Lung (tissue), 12 donors: ENCODE results near the gene RAB22A. TPM values are rescaled to one million over a fixed set of nuclear protein-coding genes. Genes with fewer than 3 reads are reported as not detected.

Experiments
- ATAC-seq: fragments of 200-7000 bp; cut with Tn5 transposase; one replicate; pipeline ENCODE4 v1.9.1; 2020; ENCODE audit warnings: moderate number of reproducible peaks; ENCODE audit not compliant: insufficient read depth, low FRiP score
- DNase-seq, 3 donors: peaks; one replicate each; pipeline ENCODE4 v3.0.0-alpha.2; 2013 to 2017
- H3K27ac ChIP-seq, 2 donors: one replicate each; pipeline ENCODE4 v1.5.1; 2013; ENCODE audit warnings: mild to moderate bottlenecking in 2 of 2, moderate library complexity in 2 of 2, control low read depth in 1 of 2, inconsistent platforms in 1 of 2, low read depth in 1 of 2, low read length in 1 of 2
- H3K27me3 ChIP-seq, 3 donors: one replicate each; pipeline ENCODE4 v1.5.1; 2013; ENCODE audit warnings: low read length in 2 of 3; ENCODE audit not compliant: control insufficient read depth in 3 of 3, insufficient read depth in 3 of 3
- H3K36me3 ChIP-seq, 4 donors: one replicate each; pipeline ENCODE4 v1.5.1; 2013; ENCODE audit warnings: low read length in 4 of 4, mild to moderate bottlenecking in 1 of 4, moderate library complexity in 1 of 4; ENCODE audit not compliant: control insufficient read depth in 4 of 4, insufficient read depth in 4 of 4
- H3K4me1 ChIP-seq, 5 donors: one replicate each; pipeline ENCODE4 v1.5.1; 2013; ENCODE audit warnings: low read length in 5 of 5, mild to moderate bottlenecking in 2 of 5, moderate library complexity in 1 of 5; ENCODE audit not compliant: control insufficient read depth in 5 of 5, insufficient read depth in 5 of 5
- H3K4me3 ChIP-seq: one replicate; pipeline ENCODE4 v1.5.1; 2013; ENCODE audit warnings: mild to moderate bottlenecking, control low read depth, moderate library complexity
- H3K9ac ChIP-seq, 2 donors: one replicate each; pipeline ENCODE4 v1.5.1; 2013; ENCODE audit warnings: low read length in 2 of 2, control low read depth in 1 of 2; ENCODE audit not compliant: insufficient read depth in 1 of 2
- H3K9me3 ChIP-seq, 4 donors: one replicate each; pipeline ENCODE4 v1.5.1; 2013; ENCODE audit warnings: low read length in 3 of 4, mild to moderate bottlenecking in 1 of 4, moderate library complexity in 1 of 4; ENCODE audit not compliant: control insufficient read depth in 4 of 4, insufficient read depth in 3 of 4
- WGBS, 2 donors: extraction: QIAGEN DNeasy Blood & Tissue Kit; methylation state at CpG; one replicate each; pipeline ENCODE4 v1.1.7; 2013; 5-methylcytosine and 5-hydroxymethylcytosine counted together
- polyA plus RNA-seq, 2 donors: library from polyadenylated mRNA; stranded (reverse); fragments of 200-250 nt; gene quantifications; one replicate each; pipeline ENCODE4 v1.2.1, GENCODE V29; 2013
- total RNA-seq, 2 donors: library from RNA; depleted of rRNA in 1 of 2; stranded (reverse); fragments of >200 nt in 1 of 2; gene quantifications; one replicate each; pipeline ENCODE4 v1.2.1, GENCODE V29; 2014 to 2021
- TF ChIP-seq, protein P1 (sequence below): IDR thresholded peaks from 2 replicates; pipeline ENCODE4 v1.5.1; 2012; ENCODE audit warnings: mild to moderate bottlenecking; ENCODE audit errors: control extremely low read depth, extremely low read depth
- donor health status: control.
- donor health status: control.
- donor health status: Bipolar disorder and iron deficiency.
- donor health status: healthy.
- donor health status: DM: yes; HTN: yes; CAD: no.

The RAB22A gene
- total and polyA plus RNA-seq, 4 donors, result 6.0 to 25.1 (median 12.8) TPM

GRCh38 chr20:58287638-58288037, 21.9 kb upstream of the RAB22A start:
- Histone ChIP-seq H3K4me1 (peaks cover 0 to 5% (median 0%) of the 10 kb centered on the region in 5 donors), H3K27me3 (no peaks in the 10 kb centered on the region), H3K4me3 (no peak overlapping the region), H3K36me3 (peaks cover 0 to 5% (median 3%) of the 10 kb centered on the region in 4 donors), H3K27ac (no peak overlapping the region), H3K9me3 (no peaks in the 10 kb centered on the region), H3K9ac (no peak overlapping the region)
- 46 to 60% methylated on average over 3 of the region's 3 CpGs for WGBS, 2 donors
- ATAC-seq (no peak), DNase-seq (no peak)
- TF ChIP-seq, protein P1, sequence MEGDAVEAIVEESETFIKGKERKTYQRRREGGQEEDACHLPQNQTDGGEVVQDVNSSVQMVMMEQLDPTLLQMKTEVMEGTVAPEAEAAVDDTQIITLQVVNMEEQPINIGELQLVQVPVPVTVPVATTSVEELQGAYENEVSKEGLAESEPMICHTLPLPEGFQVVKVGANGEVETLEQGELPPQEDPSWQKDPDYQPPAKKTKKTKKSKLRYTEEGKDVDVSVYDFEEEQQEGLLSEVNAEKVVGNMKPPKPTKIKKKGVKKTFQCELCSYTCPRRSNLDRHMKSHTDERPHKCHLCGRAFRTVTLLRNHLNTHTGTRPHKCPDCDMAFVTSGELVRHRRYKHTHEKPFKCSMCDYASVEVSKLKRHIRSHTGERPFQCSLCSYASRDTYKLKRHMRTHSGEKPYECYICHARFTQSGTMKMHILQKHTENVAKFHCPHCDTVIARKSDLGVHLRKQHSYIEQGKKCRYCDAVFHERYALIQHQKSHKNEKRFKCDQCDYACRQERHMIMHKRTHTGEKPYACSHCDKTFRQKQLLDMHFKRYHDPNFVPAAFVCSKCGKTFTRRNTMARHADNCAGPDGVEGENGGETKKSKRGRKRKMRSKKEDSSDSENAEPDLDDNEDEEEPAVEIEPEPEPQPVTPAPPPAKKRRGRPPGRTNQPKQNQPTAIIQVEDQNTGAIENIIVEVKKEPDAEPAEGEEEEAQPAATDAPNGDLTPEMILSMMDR, result no peak

DNA sequence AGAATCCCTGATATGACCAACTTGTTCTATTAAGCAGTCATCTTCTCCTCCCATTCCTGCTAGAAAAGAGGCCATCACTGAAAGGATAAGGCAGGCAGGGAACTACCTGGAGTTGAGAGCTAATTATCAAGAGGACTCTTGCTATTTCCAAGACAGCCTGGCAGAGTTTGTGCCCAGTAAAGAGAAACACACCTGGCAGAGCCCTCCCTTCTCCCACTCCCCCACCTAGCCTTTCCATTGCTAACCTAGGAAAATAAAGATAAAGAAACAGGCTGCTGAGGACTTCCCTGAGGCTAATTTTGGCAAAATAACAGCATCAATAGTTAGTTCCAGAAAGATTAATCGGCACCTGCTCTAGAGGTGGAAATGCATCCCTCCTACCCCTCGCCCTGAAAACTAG, 20.4 kb upstream of the RAB22A start:
- WGBS, 2 donors, result 96% methylated on average over 2 of the region's 2 CpGs

GRCh38 chr20:58293453-58293852, 16.1 kb upstream of the RAB22A start:
- H3K4me1 ChIP-seq, result peaks cover 0 to 11% (median 0%) of the 10 kb centered on the region in 5 donors
- TF ChIP-seq, protein P1, result no peak
- no peak overlapping the region for H3K9ac ChIP-seq
- 97 to 98% methylated on average over 2 of the region's 2 CpGs for WGBS, 2 donors
- no peaks in the 10 kb centered on the region for H3K27me3 ChIP-seq
- ATAC-seq (no peak), DNase-seq (no peak)
- no peaks in the 10 kb centered on the region for H3K36me3 ChIP-seq
- H3K9me3 ChIP-seq, result no peaks in the 10 kb centered on the region
- no peak overlapping the region for H3K27ac ChIP-seq
- H3K4me3 ChIP-seq, result no peak overlapping the region

More for the DNA sequence above, 20.4 kb upstream of the RAB22A start:
- Histone ChIP-seq H3K36me3 (peaks cover 0 to 5% (median 3%) of the 10 kb centered on the region in 4 donors), H3K9ac (no peak overlapping the region), H3K27ac (no peak overlapping the region), H3K4me3 (no peak overlapping the region), H3K27me3 (no peaks in the 10 kb centered on the region), H3K9me3 (no peaks in the 10 kb centered on the region), H3K4me1 (peaks cover 0 to 7% (median 0%) of the 10 kb centered on the region in 5 donors)
- DNase-seq (no peak), ATAC-seq (no peak)
- TF ChIP-seq, protein P1, result no peak
